NK-92 (cell line): ENCODE data around the gene TMEM144.

Experiments used
- DNase-seq: peaks from one replicate; lab custom pipeline; 2025; ENCODE audit not compliant: unreplicated experiment; lab: John Stamatoyannopoulos, UW

TMEM144 gene

DNA sequence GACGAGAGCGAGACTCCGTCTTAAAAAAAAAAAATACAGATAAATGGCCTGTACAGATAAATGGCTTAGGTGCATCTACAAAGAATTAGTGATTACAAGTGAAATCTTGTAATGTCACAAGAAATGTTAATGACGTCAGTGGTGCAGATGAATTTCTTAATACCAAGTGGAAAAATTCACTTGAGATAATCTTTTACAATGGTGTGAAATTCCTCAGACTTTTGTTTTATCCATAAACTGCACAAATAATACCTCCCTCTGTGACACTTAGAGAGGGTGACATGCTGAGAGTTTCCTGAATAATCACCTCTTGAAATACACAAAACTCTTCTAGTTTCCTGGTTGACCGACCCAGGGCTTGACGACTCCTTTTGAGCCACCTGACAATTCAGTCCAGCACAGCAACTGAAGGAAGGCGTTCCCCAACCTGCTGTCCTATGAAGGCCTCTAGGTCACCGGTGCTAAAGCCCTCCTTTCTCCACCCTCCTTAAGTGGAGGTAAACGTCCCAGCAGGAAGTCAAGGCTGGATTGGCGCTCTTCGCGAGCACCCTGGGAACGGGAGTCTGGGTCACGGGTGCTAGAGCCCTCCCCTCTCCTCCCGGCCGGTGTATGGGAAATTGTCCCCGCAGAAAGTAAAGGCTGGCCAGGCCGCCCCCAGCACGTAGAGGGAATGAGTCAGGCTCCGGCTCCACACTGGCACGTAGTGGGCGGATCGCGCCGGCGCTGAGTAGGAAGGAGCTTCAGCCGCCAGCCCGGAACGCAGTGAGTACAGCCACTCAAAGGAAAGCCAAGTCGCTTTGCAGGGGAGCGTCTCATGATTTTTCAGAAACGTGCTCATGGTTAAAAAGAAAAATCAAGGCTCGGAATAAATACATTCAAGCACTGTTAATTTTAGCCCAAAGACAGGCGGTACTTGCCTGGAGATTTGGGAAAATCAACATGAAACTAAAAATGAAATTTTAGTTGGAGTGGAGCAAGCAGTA lies at the start of gene TMEM144:
Gene TMEM144 (plus strand): TSS at position 662 of the 983 bp plus-strand sequence. CDS start 2,182 bp downstream, outside the sequence.
- DNase-seq: no peak

DNA sequence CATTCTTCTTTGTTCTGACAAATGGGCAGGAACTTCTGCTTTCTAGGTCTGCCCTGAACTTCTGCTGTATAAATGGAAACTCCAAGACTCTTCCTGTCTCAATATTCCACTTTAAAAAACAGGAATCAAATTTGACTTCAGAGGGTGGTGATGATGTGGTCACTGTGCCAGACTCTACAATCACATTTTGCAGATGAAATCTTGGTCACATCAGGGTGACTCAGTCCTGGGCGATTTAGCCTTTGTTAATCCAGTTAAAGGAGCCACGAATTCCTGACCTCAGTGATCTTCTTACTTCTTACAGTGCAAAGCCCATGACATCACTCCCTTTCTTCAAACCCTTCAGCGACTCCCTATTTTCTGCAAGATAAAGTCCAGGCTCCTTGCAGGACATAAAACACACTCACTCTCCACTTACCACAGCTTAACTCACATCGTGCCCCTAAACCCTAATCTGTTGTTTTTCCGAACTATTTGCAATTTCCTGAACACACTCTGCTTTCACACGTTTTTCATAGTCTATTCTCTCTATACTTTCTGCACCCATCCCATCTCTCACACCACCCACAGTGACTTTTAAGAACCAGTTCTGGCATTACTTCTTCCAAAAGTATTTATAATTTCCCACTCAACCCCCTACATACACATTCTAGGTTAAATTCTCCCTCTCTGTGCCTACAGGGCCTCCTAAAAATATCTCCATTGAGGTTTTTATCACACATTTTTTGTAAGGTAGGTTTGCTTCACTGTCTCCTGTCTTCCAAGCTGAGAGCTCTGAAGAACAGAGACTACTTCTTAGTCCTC lies 48.5 kb upstream of the TMEM144 start:
- no peak for DNase-seq

DNA sequence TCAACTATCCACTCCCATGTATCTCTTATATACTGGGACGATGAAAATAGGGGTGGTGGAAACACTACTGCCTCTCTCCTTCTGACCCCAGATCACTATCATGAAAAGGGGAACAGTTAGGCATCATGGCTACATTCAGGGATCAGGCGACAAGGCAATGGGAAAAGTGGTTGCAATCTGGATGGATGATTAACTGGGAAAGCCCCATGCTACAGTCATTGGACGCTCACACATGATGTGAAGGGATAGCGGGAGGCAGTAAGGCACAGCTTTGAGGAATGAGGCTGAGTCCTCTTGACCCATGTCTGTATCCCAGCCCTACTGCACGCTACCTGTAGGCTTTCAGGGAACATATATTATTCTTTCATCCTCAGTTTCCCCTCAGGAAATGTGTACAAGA lies 47.7 kb upstream of the TMEM144 start:
- no peak for DNase-seq

DNA sequence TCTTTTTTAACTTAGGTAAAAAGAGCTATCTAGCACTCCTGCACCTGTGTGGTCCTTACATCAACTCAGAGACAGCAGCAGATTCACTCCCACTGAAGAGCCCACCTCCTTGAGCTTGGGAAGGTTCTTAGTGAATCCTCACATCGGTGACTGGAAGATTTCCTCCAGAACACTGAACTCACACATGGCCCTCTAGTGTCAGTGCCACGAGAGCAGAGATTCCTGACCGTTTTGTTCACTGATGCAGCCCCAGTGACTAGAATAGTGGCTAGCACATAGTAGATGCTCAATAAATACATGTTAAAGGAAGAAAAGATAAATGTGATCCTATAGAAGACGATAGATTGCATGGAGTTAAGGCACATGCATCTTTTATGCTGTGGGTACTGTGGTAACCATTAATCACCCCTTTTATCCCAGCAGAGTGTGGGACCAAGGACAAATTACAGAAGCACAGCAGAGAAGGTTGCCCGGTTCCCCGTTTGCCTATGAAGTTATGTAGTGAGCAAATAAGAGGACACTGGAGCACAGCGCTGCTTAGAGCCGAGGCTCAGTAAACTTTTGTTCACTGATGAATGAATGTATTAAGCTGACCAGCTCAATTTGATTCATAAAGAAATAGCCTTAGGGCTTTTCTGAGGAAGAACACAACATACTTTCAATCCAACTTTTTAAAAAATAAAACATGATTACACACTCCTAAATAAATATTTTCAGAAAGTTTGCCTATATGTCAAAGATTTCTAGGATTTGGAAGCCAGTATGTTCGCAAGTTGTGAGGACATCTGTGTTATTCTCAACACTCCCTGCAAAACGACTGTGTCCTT lies 46.1 kb upstream of the TMEM144 start:
- DNase-seq: no peak

DNA sequence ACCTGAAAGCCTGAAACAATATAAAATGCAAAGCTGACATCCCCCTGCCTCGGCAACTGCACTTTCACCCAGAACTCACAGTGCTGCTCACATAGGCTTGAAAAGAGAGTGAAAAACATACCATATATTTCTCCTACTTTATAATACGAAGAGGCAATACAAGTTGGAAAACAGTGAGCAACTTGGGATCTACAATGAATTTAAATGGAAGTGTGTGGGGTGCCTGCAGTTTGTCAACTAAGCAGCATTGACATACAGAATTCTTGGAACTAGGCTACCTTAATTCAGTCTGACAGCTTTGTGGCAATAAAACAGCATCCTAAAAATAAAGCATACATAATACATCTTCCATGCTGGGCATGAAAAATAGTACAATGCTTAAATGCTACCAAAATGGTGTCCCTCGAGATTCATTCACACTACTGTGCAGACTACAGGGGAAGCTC lies 45.5 kb upstream of the TMEM144 start:
- no peak for DNase-seq

DNA sequence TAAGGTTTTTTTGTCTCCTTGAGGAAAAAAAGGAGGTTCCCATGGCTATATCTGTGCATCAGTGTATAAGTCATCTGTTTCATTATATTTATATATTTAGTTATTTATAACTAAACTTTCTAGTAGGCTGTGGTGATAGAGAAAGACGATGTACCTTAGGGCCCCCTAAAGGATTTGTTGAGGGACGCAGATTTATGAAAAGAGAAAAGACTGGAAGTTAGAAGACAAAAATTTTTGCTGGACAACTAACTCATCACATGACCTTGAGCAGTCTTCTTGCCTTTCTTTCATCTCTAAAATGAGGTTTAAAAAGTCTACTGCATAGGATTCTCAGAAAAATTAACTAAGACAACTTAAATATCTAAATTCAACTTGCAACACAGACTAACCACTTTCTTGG lies 43.6 kb upstream of the TMEM144 start:
- no peak for DNase-seq

DNA sequence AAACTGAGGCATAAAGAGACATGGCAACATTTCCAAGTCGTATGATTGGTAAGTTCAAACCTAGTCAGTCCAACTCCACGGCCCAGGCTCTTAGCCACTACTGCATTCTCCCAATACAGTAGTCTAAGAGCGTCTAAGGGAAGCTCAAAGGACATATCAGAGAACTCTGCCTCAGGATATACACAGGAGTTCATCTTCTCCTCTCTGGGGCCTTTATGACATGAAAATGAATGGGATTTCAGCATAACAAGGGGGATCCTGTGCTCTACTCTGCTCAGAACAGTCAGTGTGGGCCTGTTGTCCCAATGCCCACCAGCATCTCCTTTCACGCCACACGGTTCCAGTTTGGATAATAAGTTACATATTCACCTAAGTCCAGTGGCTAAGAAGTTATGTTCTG lies 41.7 kb upstream of the TMEM144 start:
- no peak for DNase-seq

DNA sequence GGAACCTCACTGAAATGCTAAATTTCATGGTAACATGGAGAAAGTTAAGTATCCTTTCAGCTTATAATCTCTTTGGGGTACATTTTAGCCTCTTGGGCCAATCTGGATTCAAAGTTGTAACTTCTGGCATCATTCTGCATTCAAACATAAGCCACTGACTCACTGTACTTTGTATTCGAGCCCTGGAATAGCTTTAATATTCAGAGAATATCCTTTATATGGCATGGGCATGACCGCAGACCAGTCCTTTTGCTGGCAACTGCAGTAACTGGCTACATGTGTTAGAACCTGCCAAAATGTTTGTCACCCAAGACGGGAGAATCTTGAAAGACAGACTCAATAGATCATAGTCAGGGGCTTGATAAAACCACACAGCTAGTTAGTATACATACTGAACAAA lies 40.8 kb upstream of the TMEM144 start:
- DNase-seq: no peak

DNA sequence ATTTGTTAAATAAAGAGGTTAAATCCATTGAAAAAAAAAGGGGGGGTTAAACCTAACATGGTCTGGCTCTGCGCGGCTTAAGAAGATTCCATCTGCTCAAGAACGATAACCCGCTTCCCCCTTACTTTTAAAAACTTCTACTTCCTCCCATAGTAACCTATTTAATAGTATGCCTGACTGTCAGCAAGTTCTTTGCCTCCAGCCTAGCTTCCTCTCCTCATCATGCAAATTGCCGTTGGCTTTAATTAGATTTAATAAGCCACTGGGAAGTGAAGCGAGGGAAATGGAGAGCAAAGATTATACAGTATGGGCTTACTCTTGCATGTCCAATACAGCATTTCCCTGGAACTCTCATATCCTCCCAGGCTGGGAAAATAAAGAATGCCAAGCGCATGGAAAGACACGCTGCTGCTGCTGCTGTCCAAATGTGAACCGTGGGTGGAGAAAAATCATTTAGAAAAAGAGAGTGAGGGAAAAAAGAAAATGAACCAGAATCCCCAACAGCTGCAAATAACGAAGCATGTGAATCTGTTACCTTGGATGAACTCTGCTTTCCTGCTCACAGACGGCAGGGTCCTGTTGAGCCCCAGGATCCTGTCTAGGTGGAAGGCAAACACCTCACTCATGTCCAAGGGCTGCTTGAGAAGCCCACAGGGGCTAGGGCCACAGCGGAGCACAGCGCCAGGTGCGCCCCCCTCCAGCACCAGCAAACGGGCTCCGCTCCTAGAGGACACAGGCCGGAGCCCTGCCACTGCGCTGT lies 40.2 kb upstream of the TMEM144 start:
- no peak for DNase-seq

DNA sequence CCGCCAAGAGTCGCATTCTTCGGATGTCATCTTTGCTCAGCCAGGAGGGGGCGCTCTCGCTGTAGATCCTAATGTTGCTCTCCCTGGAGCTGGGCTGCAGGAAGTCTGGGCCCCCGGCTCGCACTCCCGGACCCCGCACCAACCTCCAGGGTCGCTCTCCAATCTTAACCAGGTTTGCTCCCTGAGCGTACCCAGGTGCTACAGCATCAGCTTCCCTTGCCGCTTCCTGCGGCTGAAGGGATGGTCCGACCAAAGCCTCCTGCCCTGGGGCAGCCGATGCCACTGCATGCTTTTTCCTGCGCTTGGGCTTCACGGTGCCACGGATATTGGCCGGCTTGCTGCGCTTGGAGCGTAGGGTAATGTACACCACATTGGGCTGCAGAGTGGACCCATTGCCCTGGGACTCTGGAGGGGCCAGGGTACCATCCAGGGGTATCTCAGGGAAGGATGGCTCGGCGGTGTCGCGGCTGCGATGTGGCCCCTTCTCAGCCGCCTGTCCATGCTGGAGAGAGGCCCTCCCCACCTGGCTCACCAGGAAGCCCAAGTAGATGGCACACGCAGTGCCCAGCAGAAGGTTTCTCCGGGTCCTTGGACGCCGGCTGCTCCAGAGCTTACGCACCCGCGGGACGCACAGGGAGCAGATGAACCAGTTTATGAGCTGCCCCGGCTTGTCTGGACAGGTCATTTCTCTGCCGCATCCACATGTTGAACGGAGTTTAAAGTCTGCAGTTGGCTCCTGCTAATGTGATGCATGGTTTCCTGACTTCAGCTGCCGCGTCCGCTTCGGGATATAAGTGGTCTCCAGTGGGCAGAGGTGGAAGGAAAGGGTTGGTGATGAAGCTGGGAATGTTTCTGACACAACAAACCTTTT lies 39.4 kb upstream of the TMEM144 start:
- DNase-seq: no peak

DNA sequence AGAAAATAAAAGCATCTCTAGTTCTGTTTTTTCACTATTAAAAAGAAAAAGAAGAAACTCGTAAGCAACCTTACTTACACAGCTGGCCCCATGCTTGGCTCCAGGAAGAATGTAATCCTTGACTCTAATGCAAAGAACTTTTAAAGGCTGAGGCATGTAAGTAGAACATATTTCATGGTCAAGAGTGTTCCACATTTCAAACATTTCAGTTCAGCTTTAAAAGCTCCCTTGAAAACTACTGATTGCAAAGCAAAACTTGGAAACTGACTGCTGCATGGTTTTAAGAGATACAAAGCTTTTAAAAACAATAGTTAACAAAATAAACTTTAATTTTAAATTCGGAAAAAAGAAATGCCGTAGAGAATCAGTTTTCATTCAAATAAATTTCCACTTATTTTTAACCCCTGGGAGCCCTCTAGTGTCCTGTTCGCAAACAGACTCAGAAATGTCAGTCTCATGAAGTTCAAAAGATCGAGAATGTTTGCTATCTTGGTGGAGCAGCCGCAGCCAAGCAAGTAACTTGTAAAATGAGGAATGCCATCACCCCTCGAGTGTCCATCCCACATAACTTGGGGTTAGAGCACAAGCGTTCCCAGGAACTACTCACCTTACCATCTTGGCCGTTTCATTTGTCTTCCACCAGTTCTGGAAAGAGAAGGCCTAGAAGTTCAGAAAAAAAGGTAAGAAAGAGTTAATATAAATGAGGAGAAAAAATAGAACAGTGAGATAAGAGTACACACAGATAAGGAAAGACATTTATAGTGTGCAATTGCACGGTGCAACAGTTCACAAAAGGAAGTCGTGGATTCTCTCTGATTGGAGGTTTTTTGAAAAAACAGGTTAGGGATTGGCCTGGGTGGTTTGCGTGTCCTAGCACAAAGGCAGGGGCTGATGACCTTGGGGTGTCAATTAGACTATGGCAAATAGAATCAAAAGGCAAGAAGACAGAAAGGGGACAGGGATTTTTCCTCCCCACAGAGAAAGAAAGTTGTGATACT lies 37.7 kb upstream of the TMEM144 start, which contains the start of gene GASK1B:
Gene GASK1B (minus strand): TSS at position 765 of the 998 bp plus-strand sequence. CDS start 1,650 bp downstream, outside the sequence.
- no peak for DNase-seq

DNA sequence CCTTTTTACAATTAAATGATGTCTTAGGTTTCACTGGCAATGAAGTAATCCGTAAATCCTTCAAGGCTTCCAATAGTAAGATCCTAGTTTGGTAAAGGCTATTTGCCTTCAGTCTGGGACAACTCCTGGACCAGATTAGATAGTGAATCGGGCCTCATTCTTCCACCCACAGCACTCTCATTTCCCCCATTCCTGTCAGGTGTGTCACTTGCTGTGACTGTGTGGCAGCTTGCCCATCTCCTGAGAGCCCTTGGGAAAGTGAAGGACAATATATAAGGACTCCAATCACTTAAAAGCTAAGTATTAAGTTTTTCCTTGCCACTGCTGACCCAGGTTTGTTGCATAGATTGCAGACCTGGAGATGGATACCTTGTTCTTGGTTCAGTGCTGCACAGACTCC lies 34.2 kb upstream of the TMEM144 start:
- DNase-seq: no peak

DNA sequence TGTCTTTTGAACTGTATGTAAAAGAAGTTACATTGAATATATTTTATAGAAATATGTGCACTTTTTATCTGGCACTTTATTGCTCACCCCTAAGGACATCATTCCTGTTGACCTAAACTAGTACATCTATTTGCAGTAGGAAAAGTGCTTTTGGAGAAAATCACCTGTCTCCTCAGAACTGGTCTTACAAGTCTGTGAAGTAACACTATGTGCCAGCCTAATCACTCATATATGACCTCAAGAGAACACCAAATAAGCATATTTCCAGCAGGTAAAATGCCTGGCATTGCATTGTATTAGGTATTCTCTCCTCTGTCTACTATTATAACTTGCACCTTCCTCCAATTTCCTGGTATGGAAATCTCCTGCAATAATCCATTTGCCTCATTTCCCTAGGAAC lies 33.5 kb upstream of the TMEM144 start:
- no peak for DNase-seq

DNA sequence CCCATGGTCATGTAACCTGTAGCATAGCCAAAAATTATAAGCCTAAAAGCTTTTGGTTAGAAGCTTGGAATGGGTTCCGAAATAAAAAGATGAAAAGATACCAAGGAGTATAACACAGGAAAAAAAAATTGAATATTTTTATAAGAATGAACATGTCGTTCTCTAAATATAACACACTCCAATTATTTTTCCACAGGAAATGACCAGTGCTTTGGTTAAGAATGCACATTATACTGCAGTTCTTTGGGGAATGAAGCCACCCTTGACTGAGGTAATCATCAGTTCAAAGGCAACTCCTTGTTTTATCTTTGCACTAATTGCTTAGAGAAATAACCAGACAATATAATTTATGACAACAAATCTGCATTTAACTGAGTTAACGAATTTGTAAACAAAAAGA lies 30.8 kb upstream of the TMEM144 start:
- DNase-seq: no peak

DNA sequence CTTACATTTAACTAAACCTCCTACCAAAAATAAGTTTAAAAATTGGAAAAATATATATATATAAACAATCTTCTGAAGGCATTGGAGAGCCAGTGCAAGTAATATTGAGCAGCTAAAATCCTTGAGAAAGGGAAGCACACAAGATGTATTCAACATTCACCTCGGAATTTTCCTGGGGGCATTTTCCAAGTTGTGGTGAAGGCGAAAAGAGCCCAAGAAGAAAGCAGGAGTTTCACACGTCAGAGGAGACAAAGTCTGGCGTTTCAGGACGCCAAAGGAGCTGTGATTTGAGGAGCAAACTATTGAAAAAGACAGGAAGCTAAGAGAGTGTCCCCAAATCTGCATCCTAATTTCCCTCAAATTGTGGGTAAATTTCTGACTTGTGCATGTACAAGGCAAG lies 28.4 kb upstream of the TMEM144 start:
- DNase-seq: no peak

DNA sequence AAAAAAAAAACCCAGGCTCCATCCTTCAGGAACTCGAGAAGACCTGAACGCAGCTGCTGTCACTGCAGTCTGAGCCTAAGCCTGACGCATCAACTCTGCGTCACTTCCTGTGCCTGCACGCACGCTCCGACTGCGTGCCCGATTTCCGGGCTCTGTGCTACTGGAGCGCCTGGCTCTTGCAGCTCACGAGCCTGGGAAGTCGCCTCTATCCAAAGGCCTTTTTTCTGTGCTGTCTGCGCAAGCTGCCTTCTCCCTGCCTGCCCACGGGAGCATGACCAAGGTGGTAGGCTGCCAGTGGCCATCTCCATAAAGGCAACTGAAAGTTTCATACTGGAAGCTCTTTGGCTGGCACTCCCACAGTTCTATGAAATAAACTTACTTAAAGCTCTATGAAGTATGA lies 27.6 kb upstream of the TMEM144 start:
- no peak for DNase-seq

DNA sequence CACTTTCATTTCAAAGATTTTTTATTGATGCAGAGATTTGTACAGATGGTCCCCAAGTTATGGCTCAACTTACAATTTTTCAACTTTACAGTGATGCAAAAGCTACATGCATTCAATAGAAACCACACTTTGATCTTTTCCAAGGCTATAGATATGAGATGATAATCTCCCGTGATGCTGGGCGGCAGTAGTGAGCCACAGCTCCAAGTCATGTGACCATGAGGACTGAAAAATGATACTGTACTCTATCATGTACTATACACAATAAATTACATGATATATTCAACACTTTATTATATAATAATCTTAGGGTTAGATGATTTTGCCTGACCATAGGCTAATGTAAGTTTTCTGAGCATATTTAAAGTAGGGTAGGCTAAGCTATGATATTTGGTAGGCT lies 23.5 kb upstream of the TMEM144 start:
- no peak for DNase-seq

DNA sequence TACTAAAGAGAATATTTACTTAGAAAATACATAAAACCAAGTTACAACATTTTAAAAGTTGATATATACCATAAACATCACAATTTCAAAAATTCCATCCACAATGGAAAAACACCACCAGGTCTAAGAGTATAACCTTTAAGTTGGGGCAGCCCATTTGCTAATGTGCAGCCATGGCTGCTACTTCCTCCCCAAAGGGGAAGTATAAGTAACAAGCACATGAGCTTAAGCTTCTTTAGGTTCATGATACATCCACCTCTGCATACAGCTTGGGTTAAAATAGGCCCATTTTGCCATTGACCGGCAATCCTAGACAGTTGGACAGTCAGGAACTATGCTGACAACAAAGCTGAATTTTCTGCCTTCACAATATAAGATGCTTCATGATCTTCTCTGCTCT lies 20.9 kb upstream of the TMEM144 start:
- no peak for DNase-seq
